Mucosa of gallbladder (tissue), 1 donor: ENCODE data around the gene RLBP1. TPM values are rescaled to one million over a fixed set of nuclear protein-coding genes. Genes with fewer than 3 reads are reported as not detected.

Experiments used
- DNase-seq: peaks from one replicate; pipeline ENCODE4 v3.0.0-alpha.2; 2020; ENCODE audit warnings: low spot score
- total RNA-seq: library from RNA; stranded (reverse); gene quantifications from one replicate; pipeline ENCODE4 v1.2.1, GENCODE V29; 2021
- donor health status: DM: no; HTN: no; CAD: no.

RLBP1 gene
- total RNA-seq, 1 donor from 2014 or later = not detected

DNA sequence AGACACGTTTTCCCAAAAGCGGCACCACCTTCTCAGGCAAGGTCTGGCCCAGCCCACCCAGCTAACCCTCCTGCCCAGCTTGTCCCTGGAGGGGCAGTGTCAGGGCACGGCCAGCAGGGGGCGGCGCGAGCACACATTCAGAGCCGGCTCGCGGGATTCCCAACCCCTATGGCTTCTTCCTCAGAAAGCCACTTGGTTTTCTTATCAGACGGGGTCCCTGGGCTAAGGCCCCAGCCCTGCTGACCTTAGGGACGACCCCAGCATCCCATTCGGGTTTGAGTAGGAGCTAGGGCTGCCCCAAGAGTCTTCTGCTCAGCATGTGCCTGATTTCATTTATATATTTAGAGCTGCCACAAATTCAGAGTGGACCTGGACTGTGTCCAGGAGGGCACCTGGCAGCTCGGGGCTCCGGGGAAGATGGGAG lies 14.5 kb downstream of the RLBP1 start:
- DNase-seq = peak; percentile 63

DNA sequence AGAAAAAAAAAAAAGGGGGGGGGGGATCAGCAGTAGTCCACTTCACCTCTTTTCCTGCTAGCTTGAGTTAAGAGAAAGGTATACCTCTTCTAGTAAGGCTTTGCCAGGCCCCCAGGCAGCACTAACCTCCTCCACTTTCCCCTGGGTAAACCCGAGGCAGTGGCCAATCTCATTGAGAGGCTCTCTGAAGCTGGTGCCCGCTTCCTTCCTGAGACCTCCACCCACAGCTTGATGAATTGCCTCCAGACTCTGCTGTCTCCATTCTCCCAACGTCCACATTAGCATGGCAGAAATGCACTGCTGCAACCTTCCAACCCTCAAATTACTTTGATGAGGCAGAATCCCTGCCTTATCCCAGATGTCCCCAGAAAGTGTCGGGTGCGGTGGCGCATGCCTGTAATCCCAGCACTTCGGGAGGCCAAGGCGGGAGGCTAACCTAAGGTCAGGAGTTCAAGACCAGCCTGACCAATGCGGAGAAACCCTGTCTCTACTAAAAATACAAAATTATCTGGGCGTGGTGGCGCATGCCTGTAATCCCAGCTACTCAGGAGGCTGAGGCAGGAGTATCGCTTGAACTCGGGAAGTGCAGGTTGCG lies 15.3 kb downstream of the RLBP1 start:
- DNase-seq = no peak

- DNase-seq = no peak
Measured at GRCh38 chr15:89203705-89204273, 17.6 kb downstream of the RLBP1 start.

DNA sequence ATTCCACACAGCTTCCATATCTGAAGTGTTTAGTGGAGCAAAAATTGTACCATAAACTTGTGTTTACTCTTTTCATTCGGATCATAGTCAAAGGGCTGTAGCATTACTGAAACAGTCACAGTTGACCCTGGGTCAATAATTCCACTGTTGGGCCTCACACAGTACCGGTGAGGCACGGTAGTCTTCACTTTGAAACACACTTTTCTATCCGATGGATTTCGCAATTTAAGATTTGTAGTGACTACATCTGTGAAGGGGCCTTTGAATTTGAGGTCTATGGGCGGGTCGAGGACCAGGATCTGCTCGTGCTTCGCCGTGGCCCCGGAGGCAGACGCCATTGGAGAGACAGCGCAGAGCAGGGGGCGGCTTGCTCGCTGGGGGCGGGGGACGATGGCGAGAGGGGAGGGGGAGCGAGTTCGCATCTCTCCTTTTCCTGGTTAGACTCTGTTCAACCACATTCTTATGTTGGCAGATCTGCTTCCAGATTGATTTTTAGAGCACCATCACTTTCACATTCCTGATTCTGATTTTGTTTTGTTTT lies 19.8 kb downstream of the RLBP1 start:
- no peak for DNase-seq

GRCh38 chr15:89200182-89200581 lies 21.2 kb downstream of the RLBP1 start:
- no peak for DNase-seq

GRCh38 chr15:89199746-89200145 lies 21.6 kb downstream of the RLBP1 start:
- DNase-seq = no peak

GRCh38 chr15:89198934-89199333 lies 22.4 kb downstream of the RLBP1 start:
- DNase-seq = no peak

DNA sequence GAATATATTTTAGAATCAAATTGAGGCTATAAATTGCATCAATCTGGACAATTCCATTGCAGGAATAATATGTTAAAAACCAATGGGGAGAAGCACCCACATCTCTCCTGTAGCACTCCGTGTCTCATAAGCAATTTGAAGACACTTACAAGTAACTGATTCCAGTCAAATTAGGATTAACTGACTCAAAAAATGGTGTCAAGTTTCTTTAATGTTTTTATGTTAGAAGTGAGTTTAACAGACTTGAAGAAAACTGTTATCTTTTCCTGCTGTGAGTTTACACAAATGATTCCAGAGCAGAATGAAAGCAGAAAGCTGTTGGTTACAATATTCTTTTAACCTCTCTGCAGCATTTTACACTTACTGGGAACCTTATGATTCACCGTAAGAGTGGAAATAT lies 23.2 kb downstream of the RLBP1 start:
- no peak for DNase-seq

DNA sequence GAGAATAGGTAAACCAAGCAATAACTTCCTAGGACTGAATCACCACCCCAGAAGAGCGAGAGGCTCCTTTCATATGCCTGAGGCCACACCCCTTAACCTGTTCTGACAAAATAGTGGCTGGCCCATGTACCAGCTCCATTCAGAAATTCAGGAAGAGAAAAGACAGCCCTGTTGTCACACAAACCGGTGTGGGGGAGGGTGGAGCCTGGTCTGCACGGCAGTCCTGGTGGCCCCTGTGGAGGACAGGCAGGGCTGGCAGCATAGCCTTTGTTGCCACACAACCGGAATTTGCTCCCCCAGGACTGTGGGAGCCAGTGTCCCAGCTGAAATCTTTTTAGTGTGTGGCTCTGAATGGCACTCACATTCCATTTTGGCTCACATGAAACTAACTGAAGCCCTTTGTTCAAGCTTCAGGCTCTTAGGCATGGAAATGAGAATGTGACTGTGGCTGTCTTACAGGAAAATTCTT lies 23.8 kb downstream of the RLBP1 start:
- DNase-seq = no peak

DNA sequence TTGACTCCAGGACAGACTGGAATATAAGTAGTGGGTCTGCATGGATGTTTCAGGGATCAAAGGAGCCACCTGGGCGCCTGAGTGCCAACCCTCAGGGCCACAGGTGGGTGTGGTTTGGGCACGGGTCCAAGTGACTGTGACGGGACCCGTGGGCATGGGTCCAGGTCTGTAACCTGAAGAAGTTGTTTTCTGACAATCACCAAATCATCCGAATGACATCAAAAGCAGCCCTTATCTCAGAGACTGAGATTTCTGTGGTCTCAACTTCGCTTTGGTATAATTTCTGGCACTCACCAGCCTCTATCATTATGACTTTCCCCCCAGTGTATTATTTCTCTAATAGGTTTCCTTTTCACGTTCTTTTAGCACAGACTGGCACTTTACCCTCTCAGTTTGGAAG lies 24.4 kb downstream of the RLBP1 start:
- no peak for DNase-seq

GRCh38 chr15:89196241-89196640 lies 25.1 kb downstream of the RLBP1 start:
- no peak for DNase-seq

GRCh38 chr15:89195836-89196235 lies 25.5 kb downstream of the RLBP1 start:
- no peak for DNase-seq

DNA sequence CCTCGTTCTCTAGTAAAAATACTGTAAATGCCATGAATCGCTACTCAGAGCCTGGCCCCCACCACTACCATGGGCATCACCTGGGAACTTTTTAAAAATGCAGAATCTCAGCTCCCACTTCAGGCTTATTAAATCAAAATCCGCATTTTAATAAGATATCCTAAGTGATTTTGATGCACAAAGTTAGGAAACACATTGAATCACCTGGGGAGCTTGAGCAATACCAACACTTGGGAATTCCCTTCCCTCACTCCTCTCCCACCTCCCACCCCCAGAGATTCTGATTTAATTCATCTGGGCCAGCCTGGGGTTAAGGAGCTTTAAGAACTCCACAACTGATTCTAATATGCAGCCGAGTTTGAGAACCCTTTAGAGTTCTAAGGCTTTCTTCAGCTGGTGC lies 26.8 kb downstream of the RLBP1 start:
- DNase-seq = no peak

DNA sequence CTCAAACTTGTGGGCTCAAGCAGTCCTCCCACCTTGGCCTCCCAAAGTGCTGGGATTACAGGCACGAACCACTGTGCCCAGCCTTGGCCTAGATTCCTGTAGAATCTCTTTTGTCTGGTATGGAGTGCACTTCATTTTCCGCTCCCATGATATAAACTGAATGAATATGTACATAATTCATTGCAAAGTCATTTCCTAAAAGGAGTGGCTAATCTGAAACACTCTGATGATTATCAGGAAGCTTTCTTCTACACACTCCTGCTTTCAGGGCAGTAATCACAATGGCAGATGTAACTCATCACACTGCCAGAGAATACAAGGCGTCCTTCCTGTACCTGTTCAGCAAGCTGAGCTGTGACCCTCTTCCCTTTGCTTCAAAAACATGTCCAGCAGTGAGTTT lies 28.6 kb downstream of the RLBP1 start:
- DNase-seq = no peak

DNA sequence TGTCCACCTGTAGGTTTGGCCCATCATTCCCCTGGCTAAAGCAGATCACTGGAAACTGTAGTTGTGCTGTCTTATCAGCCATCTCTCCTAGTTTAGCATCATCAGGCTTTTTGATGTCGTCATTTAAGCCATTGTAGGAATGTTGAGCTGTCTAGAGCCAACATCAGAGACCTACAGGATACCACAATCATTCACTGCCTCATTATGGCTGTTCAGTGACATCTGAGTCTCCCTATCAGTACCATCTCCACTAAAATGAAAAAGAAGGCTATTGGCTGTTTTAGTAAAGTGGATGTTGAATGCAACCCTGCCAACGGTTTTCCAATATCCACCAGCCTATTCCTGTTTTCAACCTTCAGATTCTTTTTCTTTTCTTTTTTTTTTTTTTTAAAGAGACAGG lies 29.2 kb downstream of the RLBP1 start:
- no peak for DNase-seq

- no peak for DNase-seq
Measured at GRCh38 chr15:89187986-89188514, 33.3 kb downstream of the RLBP1 start.

DNA sequence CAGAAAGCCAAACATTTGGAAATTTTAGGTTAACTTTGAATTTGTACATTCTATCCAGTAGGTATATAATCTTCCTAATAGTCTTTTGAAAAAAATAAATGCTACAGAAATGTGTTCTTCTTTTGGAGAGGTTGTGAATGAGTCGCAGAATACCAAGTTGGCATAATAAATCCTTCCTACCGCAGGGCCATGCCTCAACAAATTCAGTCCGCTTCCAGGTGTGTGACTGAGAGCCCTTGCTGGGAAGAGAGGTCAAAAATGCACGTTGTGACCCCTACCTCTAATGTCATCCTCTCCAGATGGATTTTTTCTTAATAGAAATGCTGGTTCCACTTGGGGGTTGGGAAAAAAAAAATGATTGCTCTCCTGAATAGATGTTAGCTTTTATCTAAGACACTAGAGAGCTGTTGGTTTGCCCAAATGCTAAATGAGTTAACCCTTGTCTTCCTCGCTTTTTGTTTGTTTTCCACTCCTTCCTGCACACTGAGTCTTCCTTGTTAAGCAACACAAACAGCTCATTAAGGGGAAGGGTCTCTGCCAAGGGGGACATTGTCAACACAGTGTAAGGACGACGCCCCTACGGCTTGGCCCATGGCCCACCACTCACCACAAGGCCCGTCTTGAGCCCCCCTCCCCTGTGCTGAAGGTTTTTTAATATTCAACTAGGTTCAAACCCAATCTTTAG lies 33.9 kb downstream of the RLBP1 start:
- no peak for DNase-seq

- DNase-seq = no peak
Measured at GRCh38 chr15:89186803-89187202, 34.6 kb downstream of the RLBP1 start.

DNA sequence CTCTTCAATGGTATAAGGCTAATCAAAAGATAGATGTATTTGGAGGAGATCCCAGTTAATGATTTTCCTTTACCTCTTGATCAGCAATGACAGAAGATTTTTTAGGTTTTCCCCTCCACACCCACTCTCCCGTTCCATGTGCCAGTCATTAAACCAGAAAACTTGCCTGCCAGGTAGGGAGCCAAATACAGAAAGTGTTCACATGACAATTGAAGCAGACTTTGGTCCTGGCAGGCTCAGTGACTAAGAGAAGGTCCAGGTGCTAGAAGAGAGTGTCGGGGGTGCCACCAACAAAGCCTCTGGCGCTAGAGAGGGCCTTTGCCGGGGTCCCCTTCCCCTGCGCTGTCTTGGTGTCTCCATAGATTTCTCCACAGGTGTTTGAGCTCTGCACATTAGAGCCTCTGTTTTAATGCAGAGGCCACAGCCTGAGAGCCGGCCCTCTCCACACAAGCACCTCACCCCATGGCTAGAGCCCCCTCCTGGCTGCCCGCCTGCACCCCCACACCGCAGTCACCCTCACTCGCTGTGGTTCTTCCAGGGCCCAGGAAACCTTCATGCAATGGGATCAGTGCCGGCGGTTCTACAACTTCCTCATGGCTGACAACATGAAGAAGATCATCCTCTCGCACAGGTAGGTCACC lies 36.4 kb downstream of the RLBP1 start:
- DNase-seq = no peak

DNA sequence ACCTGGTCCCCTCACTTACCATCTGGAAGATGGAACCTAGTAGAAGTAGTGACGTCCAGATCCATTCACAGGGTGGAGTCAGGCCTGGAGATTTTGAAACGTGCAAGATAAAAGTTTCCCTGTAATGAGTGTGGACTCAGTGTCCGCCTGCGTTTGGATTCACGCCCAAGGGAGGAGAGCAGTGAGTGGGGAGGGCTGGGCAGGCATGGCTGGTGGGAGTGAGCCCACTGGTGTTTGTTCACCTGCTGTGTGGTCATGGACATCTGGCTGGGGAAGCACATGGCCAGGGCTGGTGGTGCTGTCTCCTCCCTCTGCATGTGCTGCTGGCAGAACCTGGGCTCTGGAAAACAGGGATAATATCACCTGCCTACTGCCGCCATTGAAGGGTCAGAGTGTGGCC lies 37.0 kb downstream of the RLBP1 start:
- DNase-seq = no peak

GRCh38 chr15:89179966-89180875 lies 41.2 kb downstream of the RLBP1 start:
- no peak for DNase-seq
